ENCODE results near the gene MVB12B.
A peak's percentile ranks its signal among the peaks of the same experiment; 100 is the strongest.
"Not testable (repeated sequence)": the region's sequence is repeated elsewhere in the genome, so short reads cannot be mapped to it uniquely, and the experiment has no call there.

GRCh38 chr9:126555421-126555820 is 228.8 kb downstream of the MVB12B start:
- TF ChIP-seq POLR2A (IDR thresholded peaks at IDR 0.05); EP300 (IDR thresholded peaks at IDR 0.05; ENCODE audit: low read depth): not testable (repeated sequence)
- peak in 1 of 5 experiments; percentile 8 for TF ChIP-seq CTCF (IDR thresholded peaks at IDR 0.05)
